ENCODE data around the gene EHMT2. TPM values are rescaled to one million over a fixed set of nuclear protein-coding genes. Genes with fewer than 3 reads are reported as not detected.

Gene EHMT2
- total RNA-seq, 1 donor from 2014 or later, result 46.0 TPM

GRCh38 chr6:31834367-31835250, 62.9 kb downstream of the EHMT2 start:
- intact Hi-C loops (cut with DNase I), result loop anchor here (10.0 kb wide), 1 partner anchor 100 kb away; the partner anchor contains the start of gene CLIC1
- no peaks in the 10 kb centered on the region for H3K27me3 ChIP-seq (ENCODE audit: low read depth)
- peak overlapping the region; percentile 96 for H3K27ac ChIP-seq
- peaks cover 72% of the 10 kb centered on the region for H3K4me1 ChIP-seq
- H3K4me3 ChIP-seq, result peak overlapping the region; percentile 78
- ATAC-seq (peak; percentile 92 to 93), DNase-seq (peak; percentile 90)
- no peaks in the 10 kb centered on the region for H3K9me3 ChIP-seq
- peaks cover 34% of the 10 kb centered on the region for H3K36me3 ChIP-seq
- no peak for TF ChIP-seq CTCF (IDR thresholded peaks at IDR 0.05)

- peak overlapping the region; percentile 74 for H3K4me3 ChIP-seq
These were observed 65.9 kb downstream of the EHMT2 start for GRCh38 chr6:31831350-31832215.

GRCh38 chr6:31830886-31831335, 66.6 kb downstream of the EHMT2 start:
- Histone ChIP-seq H3K4me3 (peak overlapping the region; percentile 74), H3K4me1 (peaks cover 50% of the 10 kb centered on the region), H3K36me3 (peaks cover 3% of the 10 kb centered on the region), H3K27ac (peak overlapping the region; percentile 96), H3K9me3 (no peaks in the 10 kb centered on the region), H3K27me3 (ENCODE audit: low read depth) (no peaks in the 10 kb centered on the region)
- ATAC-seq, result no peak
- DNase-seq, result peak; percentile 0
- no peak for TF ChIP-seq CTCF (IDR thresholded peaks at IDR 0.05)
- intact Hi-C loops (cut with DNase I), result loop anchor here (10.0 kb wide), 1 partner anchor 96 kb away; the partner anchor contains the start of gene CLIC1

More at GRCh38 chr6:31831350-31832215, 65.9 kb downstream of the EHMT2 start:
- DNase-seq, result peak; percentile 37
- no peak for ATAC-seq
- peak overlapping the region; percentile 96 for H3K27ac ChIP-seq
- peaks cover 50% of the 10 kb centered on the region for H3K4me1 ChIP-seq
- intact Hi-C loops (cut with DNase I), result loop anchor here (10.0 kb wide), 1 partner anchor 97 kb away; the partner anchor contains the start of gene CLIC1
- H3K9me3 ChIP-seq, result no peaks in the 10 kb centered on the region
- TF ChIP-seq CTCF (IDR thresholded peaks at IDR 0.05), result no peak
- no peaks in the 10 kb centered on the region for H3K27me3 ChIP-seq (ENCODE audit: low read depth)
- peaks cover 3% of the 10 kb centered on the region for H3K36me3 ChIP-seq

Other genes with a start within 250 kb of the EHMT2 start
- 253 TPM for gene BAG6, start 245.0 kb downstream of the EHMT2 start, total RNA-seq
- 1.6 TPM for gene APOM, start 241.8 kb downstream of the EHMT2 start, total RNA-seq
- 24.7 TPM for gene C6orf47, start 236.9 kb downstream of the EHMT2 start, total RNA-seq
- 15.4 TPM for gene GPANK1, start 232.7 kb downstream of the EHMT2 start, total RNA-seq
- 117 TPM for gene CSNK2B, start 231.6 kb downstream of the EHMT2 start, total RNA-seq
- gene LY6G5B, start 227.7 kb downstream of the EHMT2 start, total RNA-seq, result 11.0 TPM
- gene LY6G5C, start 216.6 kb downstream of the EHMT2 start, total RNA-seq, result 2.9 TPM
- 56.4 TPM for gene ABHD16A, start 194.4 kb downstream of the EHMT2 start, total RNA-seq
- 0.97 TPM for gene LY6G6F, start 190.8 kb downstream of the EHMT2 start, total RNA-seq
- not detected for gene LY6G6D, start 182.3 kb downstream of the EHMT2 start, total RNA-seq
- gene LY6G6C, start 176.0 kb downstream of the EHMT2 start, total RNA-seq, result not detected
- 2.6 TPM for gene MPIG6B, start 174.3 kb downstream of the EHMT2 start, total RNA-seq
- gene DDAH2, start 168.4 kb downstream of the EHMT2 start, total RNA-seq, result 67.0 TPM
- gene CLIC1, start 161.2 kb downstream of the EHMT2 start, total RNA-seq, result 310 TPM
- gene MSH5, start 157.7 kb downstream of the EHMT2 start, total RNA-seq, result 14.9 TPM
- gene SAPCD1, start 135.0 kb downstream of the EHMT2 start, total RNA-seq, result 1.2 TPM
- gene VWA7, start 120.4 kb downstream of the EHMT2 start, total RNA-seq, result 4.2 TPM
- gene VARS1, start 101.9 kb downstream of the EHMT2 start, total RNA-seq, result 44.1 TPM
- gene LSM2, start 90.7 kb downstream of the EHMT2 start, total RNA-seq, result 30.5 TPM
- 2.5 TPM for gene HSPA1L, start 82.4 kb downstream of the EHMT2 start, total RNA-seq
- 230 TPM for gene HSPA1A, start 82.2 kb downstream of the EHMT2 start, total RNA-seq
- 122 TPM for gene HSPA1B, start 70.0 kb downstream of the EHMT2 start, total RNA-seq
- 70.5 TPM for gene NEU1, start 34.9 kb downstream of the EHMT2 start, total RNA-seq
- gene SLC44A4, start 18.7 kb downstream of the EHMT2 start, total RNA-seq, result 53.7 TPM
- 5.1 TPM for gene ZBTB12, start 4.4 kb upstream of the EHMT2 start, total RNA-seq
- gene C2, start 30.0 kb upstream of the EHMT2 start, total RNA-seq, result 311 TPM
- 85.6 TPM for gene CFB, start 48.4 kb upstream of the EHMT2 start, total RNA-seq
- 47.0 TPM for gene NELFE, start 61.3 kb upstream of the EHMT2 start, total RNA-seq
- gene SKIC2, start 61.5 kb upstream of the EHMT2 start, total RNA-seq, result 64.2 TPM
- gene DXO, start 74.4 kb upstream of the EHMT2 start, total RNA-seq, result 16.5 TPM
- gene C4A, start 84.4 kb upstream of the EHMT2 start, total RNA-seq, result 175 TPM
- 162 TPM for gene C4B, start 117.1 kb upstream of the EHMT2 start, total RNA-seq
- 1.1 TPM for gene CYP21A2, start 140.7 kb upstream of the EHMT2 start, total RNA-seq
- 120 TPM for gene TNXB, start 211.6 kb upstream of the EHMT2 start, total RNA-seq
- gene ATF6B, start 230.5 kb upstream of the EHMT2 start, total RNA-seq, result 83.7 TPM
- 5.8 TPM for gene FKBPL, start 232.6 kb upstream of the EHMT2 start, total RNA-seq

Measured in lower lobe of right lung (tissue), 2 donors.